HG03460 (cell line): ENCODE measurements around the gene MINPP1.
"Not testable (repeated sequence)": the region's sequence is repeated elsewhere in the genome, so short reads cannot be mapped to it uniquely, and the experiment has no call there.

Experiments used
- ATAC-seq: cut with Tn5 transposase; IDR thresholded peaks from one replicate; pipeline ENCODE4 v1.9.1; 2021; ENCODE audit not compliant: unreplicated experiment

Gene MINPP1

DNA sequence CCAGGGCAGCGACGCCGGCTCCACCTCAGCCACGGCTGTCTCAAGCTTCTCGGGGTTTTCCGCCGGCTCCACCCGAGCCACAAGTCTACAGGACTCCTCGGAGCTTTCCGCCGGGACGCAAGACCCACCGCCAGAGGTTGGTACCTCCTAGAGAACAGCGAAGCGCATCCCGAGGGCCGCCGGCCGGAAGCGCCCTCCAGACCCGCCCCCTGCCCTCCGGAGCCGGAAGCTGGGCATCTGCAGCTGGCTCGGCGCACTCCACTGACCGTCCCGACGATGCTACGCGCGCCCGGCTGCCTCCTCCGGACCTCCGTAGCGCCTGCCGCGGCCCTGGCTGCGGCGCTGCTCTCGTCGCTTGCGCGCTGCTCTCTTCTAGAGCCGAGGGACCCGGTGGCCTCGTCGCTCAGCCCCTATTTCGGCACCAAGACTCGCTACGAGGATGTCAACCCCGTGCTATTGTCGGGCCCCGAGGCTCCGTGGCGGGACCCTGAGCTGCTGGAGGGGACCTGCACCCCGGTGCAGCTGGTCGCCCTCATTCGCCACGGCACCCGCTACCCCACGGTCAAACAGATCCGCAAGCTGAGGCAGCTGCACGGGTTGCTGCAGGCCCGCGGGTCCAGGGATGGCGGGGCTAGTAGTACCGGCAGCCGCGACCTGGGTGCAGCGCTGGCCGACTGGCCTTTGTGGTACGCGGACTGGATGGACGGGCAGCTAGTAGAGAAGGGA is at the start of gene MINPP1:
Gene MINPP1, plus strand, starts transcription at position 254 of the 726 bp plus-strand sequence. Its CDS starts 23 bp downstream, at position 277.
- ATAC-seq, result peak; percentile 89

GRCh38 chr10:87456586-87457220 is 48.0 kb upstream of the MINPP1 start:
- not testable (repeated sequence) for ATAC-seq

DNA sequence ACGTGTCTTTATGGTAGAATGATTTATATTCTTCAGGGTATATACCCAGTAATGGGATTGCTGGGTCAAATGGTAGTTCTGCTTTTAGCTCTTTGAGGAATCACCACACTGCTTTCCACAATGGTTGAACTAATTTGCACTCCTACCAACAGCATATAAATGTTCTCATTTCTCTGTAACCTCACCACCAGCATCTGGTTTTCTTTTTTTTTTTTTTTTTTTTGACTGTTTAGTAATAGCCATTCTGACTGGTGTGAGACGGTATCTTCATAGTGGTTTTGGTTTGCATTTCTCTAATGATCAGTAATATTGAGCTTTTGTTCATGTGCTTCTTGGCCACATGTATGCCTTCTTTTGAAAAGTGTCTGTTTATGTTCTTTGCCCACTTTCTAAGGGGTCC is 42.9 kb upstream of the MINPP1 start:
- ATAC-seq, result not testable (repeated sequence)

DNA sequence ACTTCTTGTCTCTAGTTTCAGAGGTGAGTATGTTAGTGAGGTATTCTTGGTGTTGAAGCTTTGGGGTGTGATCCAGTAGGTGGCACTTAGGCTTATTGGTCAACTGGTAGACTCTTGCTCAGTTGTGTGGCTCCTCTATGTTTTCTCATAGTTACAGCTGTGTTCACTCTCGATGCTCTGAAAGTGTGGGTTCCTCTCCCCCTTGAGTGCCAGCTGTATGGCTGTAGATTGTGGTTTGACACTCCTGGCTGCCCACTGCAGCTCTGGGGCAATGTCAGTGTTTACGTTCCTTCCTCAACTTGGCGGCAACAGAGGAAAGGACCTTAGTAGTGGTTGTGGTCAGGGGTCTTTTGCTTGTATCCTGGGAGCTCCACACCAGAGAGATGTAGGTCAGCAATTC is 37.8 kb upstream of the MINPP1 start:
- ATAC-seq, result not testable (repeated sequence)

- not testable (repeated sequence) for ATAC-seq
These were observed 16.0 kb upstream of the MINPP1 start for GRCh38 chr10:87488733-87489132.

GRCh38 chr10:87490285-87490684 is 14.4 kb upstream of the MINPP1 start:
- not testable (repeated sequence) for ATAC-seq

GRCh38 chr10:87492450-87492849 is 12.2 kb upstream of the MINPP1 start:
- ATAC-seq, result not testable (repeated sequence)

GRCh38 chr10:87495446-87495845 is 9.2 kb upstream of the MINPP1 start:
- ATAC-seq, result not testable (repeated sequence)

- ATAC-seq, result not testable (repeated sequence)
These were observed 7.3 kb upstream of the MINPP1 start for GRCh38 chr10:87497386-87497785.

GRCh38 chr10:87498106-87498789 is 6.4 kb upstream of the MINPP1 start:
- ATAC-seq, result not testable (repeated sequence)

- ATAC-seq, result no peak
These were observed 4.0 kb upstream of the MINPP1 start for GRCh38 chr10:87500646-87501048.

DNA sequence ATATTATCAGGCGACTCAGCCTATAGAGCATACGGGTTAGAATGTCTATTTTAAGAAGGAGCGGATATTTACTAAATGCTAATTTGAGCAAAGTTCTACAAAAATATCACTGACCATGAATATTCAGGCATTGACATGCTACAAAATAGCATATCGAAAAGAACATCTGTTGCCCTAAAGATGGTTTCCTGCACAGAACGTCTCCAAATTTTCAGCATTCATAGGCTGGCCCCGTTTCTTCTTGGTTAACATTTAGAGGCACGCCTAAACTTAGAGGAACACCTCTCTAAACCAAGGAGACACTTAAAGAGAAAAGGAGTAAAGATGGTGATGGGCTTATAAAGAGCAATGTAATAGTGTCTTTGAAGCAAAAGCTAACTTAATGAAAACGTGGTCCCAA is 1.3 kb upstream of the MINPP1 start:
- ATAC-seq, result no peak

GRCh38 chr10:87503886-87504285 is 807 bp upstream of the MINPP1 start:
- no peak for ATAC-seq

DNA sequence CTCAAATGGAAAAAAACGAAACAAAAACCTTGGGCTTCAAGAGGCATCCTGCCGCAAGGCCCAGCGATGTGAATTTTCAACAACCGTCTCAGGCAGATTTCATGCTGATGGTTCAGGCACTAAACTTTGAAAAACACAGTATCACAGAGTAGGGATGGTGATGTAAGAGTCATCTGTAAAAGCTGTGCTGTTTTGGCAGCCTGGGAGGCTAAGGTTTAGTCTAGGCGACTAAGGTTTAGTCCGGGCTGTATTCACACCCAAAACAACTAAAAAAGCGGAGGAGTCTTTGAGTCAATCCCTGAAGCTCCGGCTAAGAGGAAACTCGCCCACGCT is 420 bp upstream of the MINPP1 start:
- ATAC-seq, result peak; percentile 1

- ATAC-seq, result peak; percentile 69
These were observed 846 bp downstream of the MINPP1 start for GRCh38 chr10:87505366-87506111.

DNA sequence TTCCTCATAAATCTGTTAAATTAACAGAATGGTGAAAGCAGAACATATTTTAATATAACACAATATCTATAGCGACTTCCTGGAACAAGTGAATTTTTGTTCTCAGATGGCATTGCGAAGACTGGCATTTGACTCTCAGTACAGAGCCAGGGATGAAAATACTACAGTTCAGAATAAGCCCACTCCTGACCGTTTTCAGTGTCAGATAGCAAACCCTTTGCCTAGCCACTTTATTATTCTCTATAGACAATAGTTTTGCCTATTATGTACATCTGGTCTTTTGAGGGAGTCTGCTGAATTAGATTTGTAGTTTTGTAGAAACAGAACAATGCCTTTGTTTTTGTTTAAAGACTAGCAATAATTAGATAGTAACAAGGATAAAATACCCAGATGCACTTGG is 2.3 kb downstream of the MINPP1 start:
- no peak for ATAC-seq

- ATAC-seq, result no peak
These were observed 3.3 kb downstream of the MINPP1 start for GRCh38 chr10:87507879-87508483.

- no peak for ATAC-seq
These were observed 4.1 kb downstream of the MINPP1 start for GRCh38 chr10:87508837-87509236.

- no peak for ATAC-seq
These were observed 5.3 kb downstream of the MINPP1 start for GRCh38 chr10:87510025-87510424.

GRCh38 chr10:87511526-87511925 is 6.8 kb downstream of the MINPP1 start:
- no peak for ATAC-seq

DNA sequence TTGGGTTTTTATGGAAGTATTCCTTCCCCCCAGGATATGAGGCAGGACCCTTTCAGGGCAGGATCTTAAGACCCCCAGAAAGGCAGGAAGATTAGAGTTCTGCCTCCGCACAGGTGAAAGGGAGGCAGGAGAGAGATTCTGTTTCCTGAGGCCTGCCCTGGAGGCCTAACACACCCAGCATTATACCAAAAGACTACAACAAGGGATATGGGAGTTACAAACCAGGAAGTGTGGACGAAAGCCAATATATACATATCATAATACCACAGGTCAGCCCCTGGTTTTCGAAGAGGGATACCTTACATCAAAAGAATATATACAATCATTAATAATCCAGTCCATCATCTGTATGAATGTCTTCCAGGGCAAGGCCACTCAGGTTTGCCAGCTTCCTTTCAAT is 14.2 kb downstream of the MINPP1 start:
- no peak for ATAC-seq
